K562 (cell line): ENCODE measurements around the gene RNF213. TPM values are rescaled to one million over a fixed set of nuclear protein-coding genes. Genes with fewer than 3 reads are reported as not detected.

Source experiments
- ARID3A ChIP-seq: IDR thresholded peaks from 2 replicates; pipeline ENCODE4 v1.6.1; 2012; ENCODE audit warnings: low read depth, low read length, improper control_type of control experiment, borderline replicate concordance
- ARID3B ChIP-seq: fragments of 250-450 bp; sonication (Bioruptor Pico); IDR thresholded peaks from 2 replicates; pipeline ENCODE4 v1.4.0; 2020; ENCODE audit warnings: borderline replicate concordance
- FOXJ3 ChIP-seq: sonication (generic); formaldehyde crosslinking; IDR thresholded peaks from 2 replicates; pipeline ENCODE4 v1.4.0; 2020; ENCODE audit warnings: mild to moderate bottlenecking, missing genetic modification reagents
- NR4A1 ChIP-seq, 2 experiments: fragments of 250-450 bp in 1 of 2; fragments of 450-650 bp in 1 of 2; sonication (Bioruptor Pico) in 1 of 2; IDR thresholded peaks; 2 replicates each; pipeline versions ENCODE4 v1.4.0 to v1.6.1; 2016 to 2020; ENCODE audit warnings: mild to moderate bottlenecking in 2 of 2, missing compliant biosample characterization in 1 of 2, missing genetic modification characterization in 1 of 2, moderate library complexity in 1 of 2
- PYGO2 ChIP-seq: fragments of 450-650 bp; IDR thresholded peaks from 2 replicates; pipeline ENCODE4 v1.6.1; 2016; ENCODE audit warnings: mild to moderate bottlenecking, missing genetic modification characterization, moderate library complexity, missing compliant biosample characterization
- RERE ChIP-seq: sonication (generic); formaldehyde crosslinking; IDR thresholded peaks from 2 replicates; pipeline ENCODE4 v1.8.0; 2023; ENCODE audit warnings: missing genetic modification reagents, mild to moderate bottlenecking, borderline replicate concordance
- TFAM ChIP-seq: fragments of 250-450 bp; sonication (Bioruptor Pico); conservative IDR thresholded peaks from 2 replicates; pipeline ENCODE4 v1.5.0; 2021; ENCODE audit warnings: mild to moderate bottlenecking, moderate library complexity
- TSHZ1 ChIP-seq: fragments of 250-450 bp; sonication (Bioruptor Pico); IDR thresholded peaks from 2 replicates; pipeline ENCODE4 v1.4.0; 2020; ENCODE audit warnings: mild to moderate bottlenecking, moderate library complexity
- ZEB2 ChIP-seq: fragments of 450-650 bp; IDR thresholded peaks from 2 replicates; pipeline ENCODE4 v1.6.1; 2016
- ZKSCAN1 ChIP-seq: fragments of 150-350 bp; IDR thresholded peaks from 2 replicates; pipeline ENCODE4 v1.6.1; 2016; ENCODE audit warnings: low read depth, low read length
- ZNF217 ChIP-seq: sonication (generic); formaldehyde crosslinking; IDR thresholded peaks from 2 replicates; pipeline ENCODE4 v1.8.0; 2022; ENCODE audit warnings: mild to moderate bottlenecking, missing genetic modification reagents
- ZNF695 ChIP-seq: fragments of 450-650 bp; formaldehyde crosslinking; IDR thresholded peaks from 2 replicates; pipeline ENCODE4 v1.4.0; 2020; ENCODE audit warnings: mild to moderate bottlenecking, moderate library complexity
- polyA plus RNA-seq, 8 experiments: library from polyadenylated mRNA; depleted of rRNA in 4 of 8; stranded (reverse) in 5 of 8; unstranded in 3 of 8; fragments of >200 nt; fragmentation: Nextera tagmentation in 2 of 8; fragmentation: Illumina TruSeq in 1 of 8; extraction: Ambion mirVana in 2 of 8; extraction: Trizol in 1 of 8; gene quantifications; 2 replicates each; pipeline versions ENCODE4 v1.2.1 to v1.2.3, GENCODE V29; 2011 to 2014; ENCODE audit warnings: inconsistent platforms in 1 of 8, missing spikeins in 1 of 8
- total RNA-seq, 7 experiments: library from RNA; depleted of rRNA in 6 of 7; stranded (reverse); fragments of >200 nt in 6 of 7; fragmentation: Illumina TruSeq in 2 of 7; extraction: Trizol in 2 of 7; gene quantifications; 2 replicates each; pipeline versions ENCODE4 v1.2.1 to v1.2.3, GENCODE V29; 2011 to 2021; ENCODE audit warnings: low replicate concordance in 1 of 7

The RNF213 gene
- total and polyA plus RNA-seq, 9 of the 15 experiments (the other 6 are each of a cell fraction or from before 2014, with no cell fraction given): 5.3 to 33.6 (median 17.9) TPM

- TF ChIP-seq FOXJ3 (CRISPR knock-in tag) (no peak), RERE (CRISPR knock-in tag) (no peak), ARID3A (peak; percentile 57; the same call in 1 of the 2 replicates), PYGO2 (tag) (peak; percentile 62), NR4A1 (CRISPR knock-in tag; IDR thresholded peaks at IDR 0.05) (0 out of 2 replicates have a peak, but pooled peaks have one; percentile 35), NR4A1 (tag; IDR thresholded peaks at IDR 0.05) (peak; percentile 97), ZEB2 (peak; percentile 65; the same call in 1 of the 2 replicates), ARID3B (CRISPR knock-in tag) (peak; percentile 77; the same call in 1 of the 2 replicates), TSHZ1 (CRISPR knock-in tag) (peak; percentile 77), ZNF695 (CRISPR knock-in tag) (no peak), ZKSCAN1 (no peak), TFAM (CRISPR knock-in tag) (no peak), ZNF217 (CRISPR knock-in tag) (no peak)
These were observed 6.0 kb upstream of the RNF213 start (continued) for GRCh38 chr17:80254396-80255251.
